Breast epithelium (tissue), 3 donors: Measurements from ENCODE around the gene BICC1.

Experiments
- POLR2A ChIP-seq: fragments of 450-650 bp; IDR thresholded peaks from one replicate; pipeline ENCODE4 v1.6.1; 2016; ENCODE audit warnings: antibody characterized with exemption, mild to moderate bottlenecking, moderate library complexity
- TF ChIP-seq, protein P1 (sequence below), 3 donors: fragments of 450-650 bp; IDR thresholded peaks; one replicate each; pipeline ENCODE4 v1.5.1; 2016 to 2017; ENCODE audit warnings: antibody characterized with exemption in 3 of 3, mild to moderate bottlenecking in 3 of 3, moderate library complexity in 3 of 3

DNA sequence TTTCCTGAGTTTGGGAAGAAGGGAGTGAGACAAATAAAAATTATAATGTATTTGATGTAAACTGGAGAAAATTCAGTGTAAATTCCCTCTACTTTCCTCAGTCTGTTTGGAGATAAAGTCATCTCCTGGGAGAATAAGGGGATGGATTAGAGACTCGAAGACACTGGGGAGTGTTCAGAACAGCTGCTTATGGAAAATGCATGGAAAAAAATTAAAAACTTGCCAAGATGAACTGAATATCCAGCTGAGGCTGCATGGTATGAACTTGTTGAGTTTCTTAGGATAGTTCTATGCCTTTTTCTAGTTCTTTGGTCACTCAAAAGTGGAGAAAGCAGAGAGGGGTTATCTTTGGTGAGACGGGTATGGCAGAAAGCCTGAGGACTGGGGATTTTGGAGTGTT, 210.5 kb downstream of the BICC1 start:
- TF ChIP-seq, protein P1, sequence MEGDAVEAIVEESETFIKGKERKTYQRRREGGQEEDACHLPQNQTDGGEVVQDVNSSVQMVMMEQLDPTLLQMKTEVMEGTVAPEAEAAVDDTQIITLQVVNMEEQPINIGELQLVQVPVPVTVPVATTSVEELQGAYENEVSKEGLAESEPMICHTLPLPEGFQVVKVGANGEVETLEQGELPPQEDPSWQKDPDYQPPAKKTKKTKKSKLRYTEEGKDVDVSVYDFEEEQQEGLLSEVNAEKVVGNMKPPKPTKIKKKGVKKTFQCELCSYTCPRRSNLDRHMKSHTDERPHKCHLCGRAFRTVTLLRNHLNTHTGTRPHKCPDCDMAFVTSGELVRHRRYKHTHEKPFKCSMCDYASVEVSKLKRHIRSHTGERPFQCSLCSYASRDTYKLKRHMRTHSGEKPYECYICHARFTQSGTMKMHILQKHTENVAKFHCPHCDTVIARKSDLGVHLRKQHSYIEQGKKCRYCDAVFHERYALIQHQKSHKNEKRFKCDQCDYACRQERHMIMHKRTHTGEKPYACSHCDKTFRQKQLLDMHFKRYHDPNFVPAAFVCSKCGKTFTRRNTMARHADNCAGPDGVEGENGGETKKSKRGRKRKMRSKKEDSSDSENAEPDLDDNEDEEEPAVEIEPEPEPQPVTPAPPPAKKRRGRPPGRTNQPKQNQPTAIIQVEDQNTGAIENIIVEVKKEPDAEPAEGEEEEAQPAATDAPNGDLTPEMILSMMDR (IDR thresholded peaks at IDR 0.05) = no peak
- no peak for TF ChIP-seq POLR2A
